Spleen (tissue), 7 donors: ENCODE measurements around the gene CSK.

Experiments used
- POLR2A ChIP-seq, 3 donors: fragments of 450-650 bp; IDR thresholded peaks; one replicate each; pipeline ENCODE4 v1.5.1; 2017; ENCODE audit warnings: antibody characterized with exemption in 3 of 3, mild to moderate bottlenecking in 1 of 3
- TF ChIP-seq, protein P1 (sequence below), 11 experiments: fragments of 200-600 bp in 7 of 11; fragments of 450-650 bp in 4 of 11; sonication (generic) in 4 of 11; IDR thresholded peaks in 8 of 11; conservative IDR thresholded peaks in 3 of 11; 1 replicate in 7 of 11; 2 replicates in 4 of 11; pipeline versions ENCODE4 v1.4.0 to v1.8.0; 2016 to 2021; ENCODE audit warnings: antibody characterized with exemption in 11 of 11, inconsistent platforms in 4 of 11, mild to moderate bottlenecking in 1 of 11
- donor health status: DM: no; HTN: no; CAD: no; lungs with moderate emphysema.
- donor health status: DM: no; HTN: no; CAD: no.
- donor health status: DM: no; HTN: no; CAD: no.

DNA sequence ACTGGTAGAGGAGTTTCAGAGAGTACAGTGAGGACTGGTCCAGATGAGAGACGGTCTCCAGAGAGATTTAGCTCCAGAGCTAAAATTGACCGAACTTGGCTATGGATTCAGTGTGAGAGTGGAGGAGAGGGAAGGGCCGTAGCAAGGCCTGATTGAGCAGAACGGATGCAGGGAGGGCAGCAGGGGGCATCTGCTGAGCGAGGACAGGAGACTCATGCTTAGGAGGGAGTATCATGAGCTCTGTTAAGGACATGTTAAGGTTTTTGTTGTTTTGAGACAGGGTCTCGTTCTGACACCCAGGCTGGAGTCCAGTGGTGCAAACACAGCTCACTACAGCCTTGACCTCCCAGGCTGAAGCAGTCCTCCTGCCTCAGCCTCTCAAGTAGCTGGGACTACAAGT, 23.1 kb downstream of the CSK start:
- TF ChIP-seq, protein P1, sequence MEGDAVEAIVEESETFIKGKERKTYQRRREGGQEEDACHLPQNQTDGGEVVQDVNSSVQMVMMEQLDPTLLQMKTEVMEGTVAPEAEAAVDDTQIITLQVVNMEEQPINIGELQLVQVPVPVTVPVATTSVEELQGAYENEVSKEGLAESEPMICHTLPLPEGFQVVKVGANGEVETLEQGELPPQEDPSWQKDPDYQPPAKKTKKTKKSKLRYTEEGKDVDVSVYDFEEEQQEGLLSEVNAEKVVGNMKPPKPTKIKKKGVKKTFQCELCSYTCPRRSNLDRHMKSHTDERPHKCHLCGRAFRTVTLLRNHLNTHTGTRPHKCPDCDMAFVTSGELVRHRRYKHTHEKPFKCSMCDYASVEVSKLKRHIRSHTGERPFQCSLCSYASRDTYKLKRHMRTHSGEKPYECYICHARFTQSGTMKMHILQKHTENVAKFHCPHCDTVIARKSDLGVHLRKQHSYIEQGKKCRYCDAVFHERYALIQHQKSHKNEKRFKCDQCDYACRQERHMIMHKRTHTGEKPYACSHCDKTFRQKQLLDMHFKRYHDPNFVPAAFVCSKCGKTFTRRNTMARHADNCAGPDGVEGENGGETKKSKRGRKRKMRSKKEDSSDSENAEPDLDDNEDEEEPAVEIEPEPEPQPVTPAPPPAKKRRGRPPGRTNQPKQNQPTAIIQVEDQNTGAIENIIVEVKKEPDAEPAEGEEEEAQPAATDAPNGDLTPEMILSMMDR (IDR thresholded peaks at IDR 0.05 in 8 of 11, conservative IDR thresholded peaks at IDR 0.05 in 3 of 11): no peak
- TF ChIP-seq POLR2A (IDR thresholded peaks at IDR 0.05): no peak
